Activated CD8-positive, alpha-beta T cell treated with anti-CD3 and anti-CD28 coated beads for 36 hours (primary cell): ENCODE measurements around the gene BLM. TPM values are rescaled to one million over a fixed set of nuclear protein-coding genes. Genes with fewer than 3 reads are reported as not detected.
"Not testable (repeated sequence)": the region's sequence is repeated elsewhere in the genome, so short reads cannot be mapped to it uniquely, and the experiment has no call there.

ENCODE experiments used
- ATAC-seq: fragments of 200-7000 bp; cut with Tn5 transposase; one replicate; pipeline ENCODE4 v1.10.0; 2021; ENCODE audit warnings: mild to moderate bottlenecking, moderate library complexity
- CTCF ChIA-PET: fragments of 350-600 bp; sonication (Branson Sonifier 250); formaldehyde crosslinking; loops from one replicate; lab custom pipeline; 2021; ENCODE audit warnings: antibody characterized with exemption; lab: Charles Lee
- POLR2A ChIA-PET: fragments of 350-600 bp; sonication (Branson Sonifier 250); formaldehyde crosslinking; loops from one replicate; lab custom pipeline; 2021; ENCODE audit warnings: antibody characterized with exemption; lab: Charles Lee
- DNase-seq: peaks from one replicate; pipeline ENCODE4 v3.0.0-alpha.2; 2020
- H3K27ac Mint-ChIP-seq: one replicate; pipeline ENCODE4 v1.8.0; 2021; ENCODE audit warnings: mild to moderate bottlenecking, mixed read lengths
- H3K27me3 Mint-ChIP-seq: one replicate; pipeline ENCODE4 v1.8.0; 2021; ENCODE audit warnings: mixed read lengths
- H3K36me3 Mint-ChIP-seq: one replicate; pipeline ENCODE4 v1.8.0; 2021; ENCODE audit warnings: low read depth, mixed read lengths
- H3K4me1 Mint-ChIP-seq: one replicate; pipeline ENCODE4 v1.8.0; 2021; ENCODE audit warnings: low read depth, mixed read lengths
- H3K4me3 Mint-ChIP-seq: one replicate; pipeline ENCODE4 v1.8.0; 2021; ENCODE audit warnings: mild to moderate bottlenecking, moderate library complexity, mixed read lengths
- H3K9me3 Mint-ChIP-seq: one replicate; pipeline ENCODE4 v1.8.0; 2021; ENCODE audit warnings: mixed read lengths
- intact Hi-C: fragments of 100-400 bp; cut with micrococcal nuclease; formaldehyde crosslinking; loops from one replicate; pipeline ENCODE4 v1.10.0; 2022
- total RNA-seq, 2 experiments: library from RNA; stranded (reverse); gene quantifications; one replicate each; pipeline ENCODE4 v1.2.3, GENCODE V29; 2021
- TF ChIP-seq, protein P1 (sequence below): fragments of 200-600 bp; IDR thresholded peaks from one replicate; pipeline ENCODE4 v1.8.0; 2022; ENCODE audit warnings: antibody characterized with exemption, mild to moderate bottlenecking

Gene BLM
- 10 to 100 TPM; 45.2 to 53.6 TPM for total RNA-seq

DNA sequence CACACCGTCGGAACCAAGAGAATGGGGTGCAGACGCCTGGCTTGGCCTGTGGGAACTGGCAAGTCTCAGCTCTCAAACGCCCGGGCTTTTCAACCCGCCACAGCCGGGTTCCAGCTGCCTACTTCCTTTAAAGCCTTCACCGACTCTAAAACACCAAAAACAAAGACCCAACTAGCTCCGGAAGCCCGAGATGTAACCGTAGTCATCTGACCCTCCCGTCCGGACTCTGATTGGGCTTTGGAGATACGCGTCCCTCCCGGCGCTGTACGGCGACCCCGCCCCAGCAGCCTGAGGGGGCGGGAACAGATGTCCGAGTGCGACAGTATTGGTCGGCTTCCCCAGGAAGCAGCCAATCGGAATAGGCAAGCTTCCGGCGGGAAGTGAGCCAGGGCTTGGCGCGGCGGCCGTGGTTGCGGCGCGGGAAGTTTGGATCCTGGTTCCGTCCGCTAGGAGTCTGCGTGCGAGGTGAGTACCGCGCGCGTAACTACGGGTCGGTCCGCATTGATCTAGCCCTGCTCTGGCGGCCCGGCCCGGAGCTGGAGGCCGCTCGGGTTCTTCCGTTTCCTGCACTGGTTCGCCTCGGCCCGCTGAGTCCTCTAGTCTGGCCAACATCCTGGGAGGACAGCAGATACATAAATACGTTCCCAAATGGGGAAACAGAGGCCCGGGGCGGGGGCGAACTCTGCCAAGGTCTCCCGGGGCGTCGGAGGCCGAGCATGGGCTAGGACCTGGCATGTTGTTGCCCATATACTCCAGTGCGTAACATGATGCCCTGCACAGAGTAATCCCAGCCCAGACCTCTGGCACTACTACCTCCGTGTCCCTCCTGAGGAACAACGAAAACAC is at the start of gene BLM:
BLM (plus strand) TSS at position 371 of the 846 bp plus-strand sequence. CDS start 30,047 bp downstream, outside the sequence.
- CTCF ChIA-PET = interaction anchor here (0.6 to 1.9 kb wide), 22 partner anchors 11 to 558 kb away, joined by 3 to 10 read pairs (median 4); partner anchors contain the start of gene UNC45A
- DNase-seq (peak; percentile 96), ATAC-seq (peak; percentile 100)
- peaks cover 15% of the 10 kb centered on the region for H3K36me3 Mint-ChIP-seq
- H3K4me3 Mint-ChIP-seq = peak within 1 kb of the TSS; percentile 84
- no peaks in the 10 kb centered on the region for H3K9me3 Mint-ChIP-seq
- intact Hi-C loops = no loop called here
- no peaks in the 10 kb centered on the region for H3K27me3 Mint-ChIP-seq
- TF ChIP-seq, protein P1, sequence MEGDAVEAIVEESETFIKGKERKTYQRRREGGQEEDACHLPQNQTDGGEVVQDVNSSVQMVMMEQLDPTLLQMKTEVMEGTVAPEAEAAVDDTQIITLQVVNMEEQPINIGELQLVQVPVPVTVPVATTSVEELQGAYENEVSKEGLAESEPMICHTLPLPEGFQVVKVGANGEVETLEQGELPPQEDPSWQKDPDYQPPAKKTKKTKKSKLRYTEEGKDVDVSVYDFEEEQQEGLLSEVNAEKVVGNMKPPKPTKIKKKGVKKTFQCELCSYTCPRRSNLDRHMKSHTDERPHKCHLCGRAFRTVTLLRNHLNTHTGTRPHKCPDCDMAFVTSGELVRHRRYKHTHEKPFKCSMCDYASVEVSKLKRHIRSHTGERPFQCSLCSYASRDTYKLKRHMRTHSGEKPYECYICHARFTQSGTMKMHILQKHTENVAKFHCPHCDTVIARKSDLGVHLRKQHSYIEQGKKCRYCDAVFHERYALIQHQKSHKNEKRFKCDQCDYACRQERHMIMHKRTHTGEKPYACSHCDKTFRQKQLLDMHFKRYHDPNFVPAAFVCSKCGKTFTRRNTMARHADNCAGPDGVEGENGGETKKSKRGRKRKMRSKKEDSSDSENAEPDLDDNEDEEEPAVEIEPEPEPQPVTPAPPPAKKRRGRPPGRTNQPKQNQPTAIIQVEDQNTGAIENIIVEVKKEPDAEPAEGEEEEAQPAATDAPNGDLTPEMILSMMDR = no peak
- H3K27ac Mint-ChIP-seq = peak within 1 kb of the TSS; percentile 96
- POLR2A ChIA-PET = interaction anchor here (0.6 to 2.1 kb wide), 29 partner anchors 8 to 218 kb away, joined by 3 to 12 read pairs (median 4); partner anchors contain the start of genes HDDC3, MAN2A2 and UNC45A
- H3K4me1 Mint-ChIP-seq = peaks cover 18% of the 10 kb centered on the region

DNA sequence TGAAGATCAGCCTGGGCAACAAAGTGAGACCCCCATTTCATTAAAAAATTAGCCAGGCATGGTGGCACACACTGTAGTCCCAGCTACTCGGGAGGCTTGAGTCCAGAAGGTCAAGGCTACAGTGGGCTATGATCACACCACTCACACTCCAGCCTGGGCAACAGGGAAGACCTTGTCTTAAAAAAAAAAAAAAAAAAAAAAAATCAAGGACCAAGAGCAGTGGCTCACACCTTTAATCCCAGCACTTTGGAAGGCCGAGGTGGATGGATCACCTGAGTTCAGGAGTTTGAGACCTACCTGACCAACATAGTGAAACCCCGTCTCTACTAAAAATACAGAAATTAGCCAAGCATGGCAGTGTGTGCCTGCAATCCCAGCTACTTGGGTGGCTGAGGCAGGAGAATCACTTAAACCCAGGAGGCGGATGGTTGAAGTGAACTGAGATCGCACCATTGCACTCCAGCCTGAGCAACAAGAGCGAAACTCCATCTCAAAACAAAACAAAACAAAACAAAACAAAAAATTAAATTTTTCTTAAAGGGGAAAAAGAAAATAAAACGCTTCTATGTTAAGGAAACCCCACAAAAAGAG is 49.3 kb upstream of the BLM start:
- H3K4me1 Mint-ChIP-seq = peaks cover 25% of the 10 kb centered on the region
- ATAC-seq, DNase-seq, H3K4me3 Mint-ChIP-seq, H3K27ac Mint-ChIP-seq, intact Hi-C loops, H3K9me3 Mint-ChIP-seq, H3K36me3 Mint-ChIP-seq, CTCF ChIA-PET: not testable (repeated sequence)
- peaks cover 21% of the 10 kb centered on the region for H3K27me3 Mint-ChIP-seq
- POLR2A ChIA-PET = interaction anchor here (0.6 kb wide), 1 partner anchor 19 kb away, joined by 3 read pairs; no protein-coding TSS in a partner anchor

DNA sequence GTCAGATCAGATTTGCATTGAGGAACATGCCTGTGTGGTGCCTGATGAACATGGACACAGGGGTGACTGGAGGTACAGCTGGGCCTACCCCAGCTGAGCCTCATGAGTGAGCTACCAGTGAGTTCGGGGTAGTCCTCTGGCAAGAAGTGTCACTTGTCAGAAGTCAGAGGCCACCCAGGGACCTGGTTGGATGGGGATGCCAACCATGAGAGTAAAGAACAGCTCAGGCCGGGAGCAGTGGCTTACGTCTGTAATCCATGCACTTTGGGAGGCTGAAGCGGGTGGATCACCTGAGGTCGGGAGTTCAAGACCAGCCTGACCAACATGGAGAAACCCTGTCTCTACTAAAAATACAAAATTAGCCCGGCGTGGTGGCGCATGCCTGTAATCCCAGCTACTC is 46.5 kb upstream of the BLM start:
- ATAC-seq, H3K27ac Mint-ChIP-seq, H3K9me3 Mint-ChIP-seq, H3K4me3 Mint-ChIP-seq, intact Hi-C loops, H3K36me3 Mint-ChIP-seq, DNase-seq, H3K27me3 Mint-ChIP-seq: not testable (repeated sequence)
- ChIA-PET POLR2A (interaction anchor here (0.6 to 1.5 kb wide), 2 partner anchors 47 to 101 kb away, joined by 3 to 4 read pairs; partner anchors contain the start of gene BLM), CTCF (interaction anchor here (1.1 to 2.2 kb wide), 4 partner anchors 8 to 216 kb away, joined by 3 to 13 read pairs (median 4); no protein-coding TSS in a partner anchor)
- H3K4me1 Mint-ChIP-seq = peaks cover 13% of the 10 kb centered on the region

DNA sequence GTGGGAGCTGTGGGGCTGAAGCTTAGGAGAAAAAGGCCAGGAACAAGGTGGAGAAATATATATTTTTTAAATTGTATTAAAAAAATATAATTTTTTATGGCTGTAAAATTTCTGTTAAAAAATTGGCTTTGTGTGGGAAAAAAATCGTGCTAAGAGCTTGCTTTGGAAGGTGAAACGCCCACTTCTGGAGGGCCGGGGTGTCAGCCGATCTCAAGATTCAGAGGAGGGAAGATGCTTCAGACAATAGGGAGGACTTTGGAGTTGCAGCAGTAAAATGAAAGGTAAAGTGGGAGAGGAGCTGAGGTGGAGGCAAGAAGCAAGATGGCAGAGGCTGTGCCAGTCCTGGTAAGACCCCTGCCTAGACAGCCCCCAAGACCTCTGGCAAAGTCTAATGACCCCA is 45.9 kb upstream of the BLM start:
- Mint-ChIP-seq H3K4me3 (no peak overlapping the region), H3K27ac (no peak overlapping the region), H3K36me3 (no peaks in the 10 kb centered on the region), H3K9me3 (no peaks in the 10 kb centered on the region), H3K27me3 (peaks cover 8% of the 10 kb centered on the region), H3K4me1 (peaks cover 10% of the 10 kb centered on the region)
- intact Hi-C loops = no loop called here
- no peak for DNase-seq
- POLR2A ChIA-PET = interaction anchor here (0.6 to 1.5 kb wide), 2 partner anchors 46 to 101 kb away, joined by 3 to 4 read pairs; partner anchors contain the start of gene BLM
- TF ChIP-seq, protein P1 = no peak
- ATAC-seq = no peak
- CTCF ChIA-PET = interaction anchor here (1.1 to 2.2 kb wide), 3 partner anchors 8 to 23 kb away, joined by 3 to 13 read pairs (median 5); no protein-coding TSS in a partner anchor

DNA sequence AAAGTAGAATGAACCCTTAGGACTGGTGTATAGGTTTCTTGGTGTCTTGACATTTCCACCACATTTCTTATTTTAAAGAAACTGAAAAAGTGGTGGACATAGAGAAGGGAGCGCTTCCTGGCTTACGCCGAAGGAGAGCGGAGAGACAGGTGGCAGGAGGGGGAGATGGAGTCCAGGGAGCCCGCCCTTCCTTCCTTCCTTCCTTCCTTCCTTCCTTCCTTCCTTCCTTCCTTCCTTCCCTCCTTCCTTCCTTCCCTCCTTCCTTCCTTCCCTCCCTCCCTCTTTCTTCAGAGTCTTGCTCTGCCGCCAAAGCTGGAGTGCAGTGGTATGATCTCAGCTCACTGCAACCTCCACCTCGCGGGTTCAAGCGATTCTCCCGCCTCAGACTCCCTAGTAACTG is 43.8 kb upstream of the BLM start:
- H3K4me3 Mint-ChIP-seq, POLR2A ChIA-PET, H3K27ac Mint-ChIP-seq, intact Hi-C loops, H3K27me3 Mint-ChIP-seq, DNase-seq, CTCF ChIA-PET, H3K36me3 Mint-ChIP-seq, ATAC-seq, H3K9me3 Mint-ChIP-seq: not testable (repeated sequence)
- H3K4me1 Mint-ChIP-seq = peaks cover 10% of the 10 kb centered on the region

DNA sequence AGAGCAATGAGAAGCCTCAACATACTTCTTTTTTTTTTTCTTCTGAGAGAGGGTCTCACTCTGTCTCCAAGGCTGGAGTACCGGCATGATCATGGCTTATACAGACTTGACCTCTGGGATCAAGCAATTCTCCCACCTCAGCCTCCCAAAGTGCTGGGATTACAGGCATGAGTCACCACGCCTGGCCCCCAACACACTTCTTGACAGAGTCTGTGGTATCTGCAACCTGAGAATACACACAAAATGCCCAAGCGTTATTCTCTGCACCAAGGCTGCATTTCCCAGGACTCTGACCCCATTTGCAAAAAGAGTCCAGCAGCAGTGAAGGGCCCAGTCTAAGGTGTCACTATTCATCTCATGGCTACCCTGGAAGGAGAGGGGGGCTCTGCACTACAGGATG is 42.7 kb upstream of the BLM start:
- intact Hi-C loops = no loop called here
- Mint-ChIP-seq H3K36me3 (no peaks in the 10 kb centered on the region), H3K4me3 (no peak overlapping the region), H3K27ac (no peak overlapping the region), H3K9me3 (peaks cover 2% of the 10 kb centered on the region), H3K4me1 (peaks cover 16% of the 10 kb centered on the region), H3K27me3 (no peaks in the 10 kb centered on the region)
- POLR2A ChIA-PET = no interaction called here
- DNase-seq (no peak), ATAC-seq (no peak)
- TF ChIP-seq, protein P1 = no peak
- CTCF ChIA-PET = no interaction called here
